Esophagus squamous epithelium (tissue), 4 donors: ENCODE results near the gene SIDT2.

Source experiments
- POLR2A ChIP-seq, 4 donors: fragments of 450-650 bp; IDR thresholded peaks; one replicate each; pipeline ENCODE4 v1.6.1; 2017; ENCODE audit warnings: antibody characterized with exemption in 4 of 4, mild to moderate bottlenecking in 4 of 4, moderate library complexity in 3 of 4
- TF ChIP-seq, protein P1 (sequence below), 6 experiments: fragments of 450-650 bp in 4 of 6; fragments of 200-600 bp in 2 of 6; sonication (generic) in 2 of 6; IDR thresholded peaks; one replicate each; pipeline ENCODE4 v1.5.1; 2016 to 2019; ENCODE audit warnings: antibody characterized with exemption in 6 of 6, mild to moderate bottlenecking in 4 of 6, moderate library complexity in 4 of 6

- TF ChIP-seq, protein P1, sequence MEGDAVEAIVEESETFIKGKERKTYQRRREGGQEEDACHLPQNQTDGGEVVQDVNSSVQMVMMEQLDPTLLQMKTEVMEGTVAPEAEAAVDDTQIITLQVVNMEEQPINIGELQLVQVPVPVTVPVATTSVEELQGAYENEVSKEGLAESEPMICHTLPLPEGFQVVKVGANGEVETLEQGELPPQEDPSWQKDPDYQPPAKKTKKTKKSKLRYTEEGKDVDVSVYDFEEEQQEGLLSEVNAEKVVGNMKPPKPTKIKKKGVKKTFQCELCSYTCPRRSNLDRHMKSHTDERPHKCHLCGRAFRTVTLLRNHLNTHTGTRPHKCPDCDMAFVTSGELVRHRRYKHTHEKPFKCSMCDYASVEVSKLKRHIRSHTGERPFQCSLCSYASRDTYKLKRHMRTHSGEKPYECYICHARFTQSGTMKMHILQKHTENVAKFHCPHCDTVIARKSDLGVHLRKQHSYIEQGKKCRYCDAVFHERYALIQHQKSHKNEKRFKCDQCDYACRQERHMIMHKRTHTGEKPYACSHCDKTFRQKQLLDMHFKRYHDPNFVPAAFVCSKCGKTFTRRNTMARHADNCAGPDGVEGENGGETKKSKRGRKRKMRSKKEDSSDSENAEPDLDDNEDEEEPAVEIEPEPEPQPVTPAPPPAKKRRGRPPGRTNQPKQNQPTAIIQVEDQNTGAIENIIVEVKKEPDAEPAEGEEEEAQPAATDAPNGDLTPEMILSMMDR (IDR thresholded peaks at IDR 0.05) = no peak
- no peak for TF ChIP-seq POLR2A (IDR thresholded peaks at IDR 0.05)
These were observed 7.5 kb upstream of the SIDT2 start for GRCh38 chr11:117171007-117171403.
